GM12878 (cell line): ENCODE measurements around the gene GPSM1.

Experiments used
- CBFB ChIP-seq: IDR thresholded peaks from 2 replicates; pipeline ENCODE4 v1.6.1; 2016; ENCODE audit warnings: antibody characterized with exemption, low read depth
- EZH2 ChIP-seq: IDR thresholded peaks from 2 replicates; pipeline ENCODE4 v1.6.1; 2012; ENCODE audit warnings: low read depth, mild to moderate bottlenecking, control low read depth, inconsistent platforms, low read length, borderline replicate concordance; ENCODE audit not compliant: control insufficient read depth
- POLR2A ChIP-seq: IDR thresholded peaks from 2 replicates; pipeline ENCODE4 v1.6.1; 2011; ENCODE audit warnings: low read depth, mild to moderate bottlenecking, low read length
- ZNF207 ChIP-seq: fragments of 450-650 bp; IDR thresholded peaks from 2 replicates; pipeline ENCODE4 v1.6.1; 2014; ENCODE audit warnings: antibody characterized with exemption, mild to moderate bottlenecking, borderline replicate concordance

- TF ChIP-seq EZH2 (no peak), CBFB (no peak), ZNF207 (no peak), POLR2A (no peak)
Measured at GRCh38 chr9:136339958-136340310, 12.6 kb downstream of the GPSM1 start.
